Mucosa of stomach (tissue), 1 donor: ENCODE results near the gene EDA.

Experiments
- H3K27me3 ChIP-seq: one replicate; pipeline ENCODE4 v1.7.0; 2013; ENCODE audit warnings: mild to moderate bottlenecking, low read length; ENCODE audit not compliant: control insufficient read depth, insufficient read depth
- H3K36me3 ChIP-seq: one replicate; pipeline ENCODE4 v1.7.0; 2013; ENCODE audit warnings: low read length; ENCODE audit not compliant: control insufficient read depth, insufficient read depth
- H3K4me1 ChIP-seq: one replicate; pipeline ENCODE4 v1.7.0; 2013; ENCODE audit warnings: mild to moderate bottlenecking, low read length; ENCODE audit not compliant: control insufficient read depth, insufficient read depth
- H3K4me3 ChIP-seq: one replicate; pipeline ENCODE4 v1.7.0; 2013; ENCODE audit warnings: low read length
- H3K9ac ChIP-seq: one replicate; pipeline ENCODE4 v1.7.0; 2013; ENCODE audit warnings: mild to moderate bottlenecking, low read length, moderate library complexity
- H3K9me3 ChIP-seq: one replicate; pipeline ENCODE4 v1.7.0; 2013; ENCODE audit warnings: mild to moderate bottlenecking, low read length, moderate library complexity; ENCODE audit not compliant: control insufficient read depth
- donor health status: Pancreatic carcinoma.

The EDA gene

GRCh38 chrX:70009970-70010369 lies 394.1 kb downstream of the EDA start:
- Histone ChIP-seq H3K27me3 (no peaks in the 10 kb centered on the region), H3K4me3 (no peak overlapping the region), H3K9me3 (no peaks in the 10 kb centered on the region), H3K9ac (no peak overlapping the region), H3K36me3 (no peaks in the 10 kb centered on the region), H3K4me1 (peaks cover 11% of the 10 kb centered on the region)

GRCh38 chrX:70012756-70013155 lies 396.8 kb downstream of the EDA start:
- no peaks in the 10 kb centered on the region for H3K36me3 ChIP-seq
- H3K4me1 ChIP-seq = peaks cover 11% of the 10 kb centered on the region
- no peak overlapping the region for H3K9ac ChIP-seq
- H3K27me3 ChIP-seq = no peaks in the 10 kb centered on the region
- no peak overlapping the region for H3K4me3 ChIP-seq
- H3K9me3 ChIP-seq = no peaks in the 10 kb centered on the region

- Histone ChIP-seq H3K36me3 (no peaks in the 10 kb centered on the region), H3K9ac (no peak overlapping the region), H3K4me3 (no peak overlapping the region)
Measured at GRCh38 chrX:70013466-70014381, 397.8 kb downstream of the EDA start.

GRCh38 chrX:70016513-70016912 lies 400.6 kb downstream of the EDA start:
- Histone ChIP-seq H3K9me3 (no peaks in the 10 kb centered on the region), H3K4me1 (peaks cover 15% of the 10 kb centered on the region), H3K36me3 (no peaks in the 10 kb centered on the region), H3K4me3 (no peak overlapping the region), H3K27me3 (no peaks in the 10 kb centered on the region), H3K9ac (no peak overlapping the region)

More at GRCh38 chrX:70013466-70014381, 397.8 kb downstream of the EDA start:
- Histone ChIP-seq H3K9me3 (no peaks in the 10 kb centered on the region), H3K27me3 (no peaks in the 10 kb centered on the region), H3K4me1 (peaks cover 11% of the 10 kb centered on the region)

GRCh38 chrX:70022616-70023015 lies 406.7 kb downstream of the EDA start:
- H3K9me3 ChIP-seq = no peaks in the 10 kb centered on the region
- peaks cover 5% of the 10 kb centered on the region for H3K4me1 ChIP-seq
- H3K4me3 ChIP-seq = no peak overlapping the region
- H3K9ac ChIP-seq = no peak overlapping the region
- no peaks in the 10 kb centered on the region for H3K36me3 ChIP-seq
- no peaks in the 10 kb centered on the region for H3K27me3 ChIP-seq

GRCh38 chrX:70025464-70025863 lies 409.6 kb downstream of the EDA start:
- peaks cover 5% of the 10 kb centered on the region for H3K4me1 ChIP-seq
- H3K9ac ChIP-seq = no peak overlapping the region
- H3K27me3 ChIP-seq = no peaks in the 10 kb centered on the region
- H3K4me3 ChIP-seq = no peak overlapping the region
- H3K9me3 ChIP-seq = no peaks in the 10 kb centered on the region
- H3K36me3 ChIP-seq = no peaks in the 10 kb centered on the region

- Histone ChIP-seq H3K36me3 (no peaks in the 10 kb centered on the region), H3K27me3 (no peaks in the 10 kb centered on the region), H3K4me1 (peaks cover 3% of the 10 kb centered on the region), H3K9ac (no peak overlapping the region), H3K4me3 (no peak overlapping the region), H3K9me3 (no peaks in the 10 kb centered on the region)
Measured at GRCh38 chrX:70026112-70026850, 410.4 kb downstream of the EDA start.

- no peaks in the 10 kb centered on the region for H3K9me3 ChIP-seq
- H3K9ac ChIP-seq = no peak overlapping the region
- no peaks in the 10 kb centered on the region for H3K27me3 ChIP-seq
- H3K4me3 ChIP-seq = no peak overlapping the region
- no peaks in the 10 kb centered on the region for H3K36me3 ChIP-seq
- no peaks in the 10 kb centered on the region for H3K4me1 ChIP-seq
Measured at GRCh38 chrX:70026851-70027200, 410.9 kb downstream of the EDA start.

- H3K27me3 ChIP-seq = no peaks in the 10 kb centered on the region
- no peak overlapping the region for H3K9ac ChIP-seq
- no peaks in the 10 kb centered on the region for H3K36me3 ChIP-seq
- H3K9me3 ChIP-seq = no peaks in the 10 kb centered on the region
- H3K4me1 ChIP-seq = peaks cover 4% of the 10 kb centered on the region
- no peak overlapping the region for H3K4me3 ChIP-seq
Measured at GRCh38 chrX:70029863-70030262, 413.9 kb downstream of the EDA start.

GRCh38 chrX:70030301-70030767 lies 414.4 kb downstream of the EDA start:
- H3K4me3 ChIP-seq = no peak overlapping the region
- no peak overlapping the region for H3K9ac ChIP-seq
- H3K9me3 ChIP-seq = no peaks in the 10 kb centered on the region
- H3K36me3 ChIP-seq = no peaks in the 10 kb centered on the region
- peaks cover 4% of the 10 kb centered on the region for H3K4me1 ChIP-seq
- H3K27me3 ChIP-seq = no peaks in the 10 kb centered on the region

- no peaks in the 10 kb centered on the region for H3K27me3 ChIP-seq
- no peaks in the 10 kb centered on the region for H3K36me3 ChIP-seq
Measured at GRCh38 chrX:70032792-70033191, 416.9 kb downstream of the EDA start.

GRCh38 chrX:70033348-70034051 lies 417.6 kb downstream of the EDA start:
- no peaks in the 10 kb centered on the region for H3K27me3 ChIP-seq
- H3K4me3 ChIP-seq = no peak overlapping the region
- peaks cover 6% of the 10 kb centered on the region for H3K4me1 ChIP-seq
- H3K9ac ChIP-seq = no peak overlapping the region
- H3K36me3 ChIP-seq = no peaks in the 10 kb centered on the region
- no peaks in the 10 kb centered on the region for H3K9me3 ChIP-seq

More at GRCh38 chrX:70032792-70033191, 416.9 kb downstream of the EDA start:
- no peak overlapping the region for H3K4me3 ChIP-seq
- no peaks in the 10 kb centered on the region for H3K9me3 ChIP-seq
- peaks cover 4% of the 10 kb centered on the region for H3K4me1 ChIP-seq
- H3K9ac ChIP-seq = no peak overlapping the region
